ENCODE data around the gene CADPS2.

GRCh38 chr7:122402235-122402634 is 484.0 kb downstream of the CADPS2 start:
- TF ChIP-seq EZH2 (IDR thresholded peaks at IDR 0.05; ENCODE audit: borderline replicate concordance, low read length) (no peak), CTCF (conservative IDR thresholded peaks at IDR 0.05 in 1 of 2, IDR thresholded peaks at IDR 0.05 in 1 of 2; ENCODE audit: extremely low read depth in 1 of 2, insufficient read depth in 1 of 2, low read depth in 1 of 2, low read length in 2 of 2) (no peak)
